H1 (cell line): ENCODE data around the gene SYCE3. TPM values are rescaled to one million over a fixed set of nuclear protein-coding genes. Genes with fewer than 3 reads are reported as not detected.

Source experiments
- CTCF ChIA-PET: fragments of 300-600 bp; sonication (Branson Sonifier 250); formaldehyde crosslinking; loops from one replicate; lab custom pipeline; 2021; ENCODE audit not compliant: partially characterized antibody; lab: Charles Lee
- POLR2A ChIA-PET: fragments of 300-600 bp; sonication (Branson Sonifier 250); formaldehyde crosslinking; loops from one replicate; lab custom pipeline; 2021; ENCODE audit warnings: inconsistent platforms; ENCODE audit not compliant: partially characterized antibody; lab: Charles Lee
- DNase-seq, 2 experiments: peaks; one replicate each; pipeline versions ENCODE4 v3.0.0 to v3.0.0-alpha.2; 2010 to 2022; ENCODE audit warnings: low spot score in 2 of 2, low read depth in 1 of 2, mixed read lengths in 1 of 2
- FAIRE-seq: peaks from 2 replicates; lab custom pipeline; 2011; peaks lifted over from hg19 to GRCh38; lab: Jason Lieb, UNC
- H2AFZ ChIP-seq: 2 replicates; pipeline ENCODE4 v1.8.1; 2012; ENCODE audit warnings: low read length, inconsistent platforms
- H2AK5ac ChIP-seq: 2 replicates; pipeline ENCODE4 v1.6.1; 2013; ENCODE audit warnings: low read depth, low read length
- H2BK120ac ChIP-seq: replicated peaks from 2 replicates; pipeline ENCODE3; 2013; ENCODE audit warnings: low read depth, low read length, inconsistent platforms
- H2BK12ac ChIP-seq: 2 replicates; pipeline ENCODE4 v1.6.1; 2013; ENCODE audit warnings: low read depth, low read length
- H2BK15ac ChIP-seq: 2 replicates; pipeline ENCODE4 v1.6.1; 2013; ENCODE audit warnings: low read length
- H2BK20ac ChIP-seq: 2 replicates; pipeline ENCODE4 v1.6.1; 2013; ENCODE audit warnings: low read length
- H2BK5ac ChIP-seq: 2 replicates; pipeline ENCODE4 v1.6.1; 2013; ENCODE audit warnings: low read depth, low read length
- H3K14ac ChIP-seq: 2 replicates; pipeline ENCODE4 v1.6.1; 2013; ENCODE audit warnings: inconsistent platforms; ENCODE audit not compliant: insufficient read length
- H3K18ac ChIP-seq: 2 replicates; pipeline ENCODE4 v1.6.1; 2013; ENCODE audit warnings: low read length; ENCODE audit errors: extremely low read depth
- H3K23ac ChIP-seq: 2 replicates; pipeline ENCODE4 v1.6.1; 2013; ENCODE audit warnings: inconsistent platforms; ENCODE audit not compliant: insufficient read length
- H3K23me2 ChIP-seq: 2 replicates; pipeline ENCODE4 v1.6.1; 2013; ENCODE audit warnings: low read depth, low read length
- H3K27ac ChIP-seq: 2 replicates; pipeline ENCODE4 v1.6.1; 2011; ENCODE audit warnings: low read depth, low read length, inconsistent platforms
- H3K27me3 ChIP-seq, 4 experiments: replicated peaks in 1 of 4; 1 replicate in 1 of 4; 2 replicates in 3 of 4; pipeline versions ENCODE4 v1.6.1 to v1.8.1; 2011 to 2013; ENCODE audit warnings: low read length in 3 of 4, mild to moderate bottlenecking in 3 of 4, inconsistent platforms in 2 of 4, mixed read lengths in 2 of 4, moderate library complexity in 1 of 4; ENCODE audit not compliant: control insufficient read depth in 3 of 4, insufficient read depth in 3 of 4; ENCODE audit errors: extremely low read depth in 1 of 4
- H3K36me3 ChIP-seq, 4 experiments: 2 replicates each; pipeline versions ENCODE4 v1.6.1 to v1.8.1; 2011 to 2013; ENCODE audit warnings: mild to moderate bottlenecking in 4 of 4, low read length in 3 of 4, moderate library complexity in 2 of 4, control low read depth in 1 of 4, inconsistent platforms in 1 of 4; ENCODE audit not compliant: insufficient read depth in 4 of 4, control insufficient read depth in 2 of 4
- H3K4ac ChIP-seq: replicated peaks from 2 replicates; pipeline ENCODE3; 2013; ENCODE audit warnings: low read length, low read depth, mixed read lengths, inconsistent platforms; ENCODE audit not compliant: insufficient read length
- H3K4me1 ChIP-seq, 4 experiments: replicated peaks in 1 of 4; 1 replicate in 1 of 4; 2 replicates in 3 of 4; pipeline versions ENCODE4 v1.6.1 to v1.8.1; 2011 to 2013; ENCODE audit warnings: low read length in 3 of 4, inconsistent platforms in 2 of 4, mixed read lengths in 1 of 4; ENCODE audit not compliant: insufficient read depth in 4 of 4, control insufficient read depth in 3 of 4
- H3K4me2 ChIP-seq, 2 experiments: 2 replicates each; pipeline versions ENCODE4 v1.6.1 to v1.8.1; 2011 to 2013; ENCODE audit warnings: low read depth in 2 of 2, low read length in 2 of 2, control low read depth in 1 of 2, inconsistent platforms in 1 of 2, mild to moderate bottlenecking in 1 of 2; ENCODE audit not compliant: insufficient read depth in 1 of 2
- H3K4me3 ChIP-seq, 4 experiments: fragments of 200-600, 300-600 bp in 1 of 4; sonication (generic), shearing (Covaris generic), sonication (Bioruptor Twin) in 1 of 4; 2 replicates each; pipeline versions ENCODE4 v1.5.1 to v1.8.1; 2011 to 2016; ENCODE audit warnings: low read length in 4 of 4, low read depth in 3 of 4, control low read depth in 2 of 4, inconsistent platforms in 2 of 4, mild to moderate bottlenecking in 2 of 4, mixed read lengths in 1 of 4, moderate library complexity in 1 of 4; ENCODE audit not compliant: insufficient read depth in 2 of 4; ENCODE audit errors: extremely low read depth in 1 of 4
- H3K56ac ChIP-seq: replicated peaks from 2 replicates; pipeline ENCODE3; 2013; ENCODE audit warnings: low read depth, mild to moderate bottlenecking, mixed read lengths, low read length, inconsistent platforms; ENCODE audit not compliant: insufficient read length
- H3K79me1 ChIP-seq: 2 replicates; pipeline ENCODE4 v1.6.1; 2013; ENCODE audit warnings: low read depth, low read length, control low read depth
- H3K79me2 ChIP-seq, 2 experiments: 2 replicates each; pipeline versions ENCODE4 v1.6.1 to v1.8.1; 2012 to 2013; ENCODE audit warnings: low read length in 2 of 2, mild to moderate bottlenecking in 2 of 2, inconsistent platforms in 1 of 2; ENCODE audit not compliant: insufficient read depth in 2 of 2, control insufficient read depth in 1 of 2
- H3K9ac ChIP-seq, 4 experiments: replicated peaks in 1 of 4; 1 replicate in 1 of 4; 2 replicates in 3 of 4; pipeline versions ENCODE4 v1.6.1 to v1.8.1; 2011 to 2013; ENCODE audit warnings: low read depth in 3 of 4, low read length in 3 of 4, control low read depth in 2 of 4, mild to moderate bottlenecking in 2 of 4, moderate library complexity in 2 of 4, inconsistent platforms in 1 of 4; ENCODE audit errors: extremely low read depth in 1 of 4
- H3K9me3 ChIP-seq, 2 experiments: 2 replicates each; pipeline versions ENCODE4 v1.6.1 to v1.8.1; 2012 to 2013; ENCODE audit warnings: mild to moderate bottlenecking in 2 of 2, moderate library complexity in 2 of 2, control low read depth in 1 of 2, inconsistent platforms in 1 of 2, low read depth in 1 of 2, low read length in 1 of 2, mixed read lengths in 1 of 2; ENCODE audit not compliant: insufficient read depth in 2 of 2
- H4K20me1 ChIP-seq, 2 experiments: replicated peaks in 1 of 2; 2 replicates each; pipeline versions ENCODE3 to v1.8.1; 2011 to 2013; ENCODE audit warnings: inconsistent platforms in 2 of 2, low read length in 2 of 2, mild to moderate bottlenecking in 1 of 2; ENCODE audit not compliant: insufficient read depth in 2 of 2, control insufficient read depth in 1 of 2
- H4K5ac ChIP-seq: 2 replicates; pipeline ENCODE4 v1.6.1; 2013; ENCODE audit warnings: low read length, low read depth, mixed read lengths, inconsistent platforms; ENCODE audit not compliant: insufficient read length
- H4K8ac ChIP-seq: 2 replicates; pipeline ENCODE4 v1.8.0; 2013; ENCODE audit warnings: mild to moderate bottlenecking, moderate library complexity, low read length, inconsistent platforms; ENCODE audit not compliant: insufficient read depth; ENCODE audit errors: extremely low read depth
- H4K91ac ChIP-seq: replicated peaks from 2 replicates; pipeline ENCODE3; 2013; ENCODE audit warnings: low read length, mixed read lengths, inconsistent platforms; ENCODE audit not compliant: insufficient read length
- ASH2L ChIP-seq: fragments of 200-600, 300-600 bp; sonication (generic); IDR thresholded peaks from one replicate; pipeline ENCODE4 v1.7.1; 2017; ENCODE audit warnings: low read length
- ATF3 ChIP-seq: IDR thresholded peaks from 2 replicates; pipeline ENCODE4 v1.6.1; 2011; ENCODE audit warnings: low read depth, mild to moderate bottlenecking, low read length; ENCODE audit not compliant: insufficient read depth
- CBX5 ChIP-seq: fragments of 300-800, 300-1000 bp; sonication (generic); IDR thresholded peaks from 2 replicates; pipeline ENCODE4 v1.7.1; 2016; ENCODE audit warnings: antibody characterized with exemption, low read length, low read depth
- CTBP2 ChIP-seq: IDR thresholded peaks from 2 replicates; pipeline ENCODE4 v1.7.0; 2011; ENCODE audit warnings: borderline replicate concordance, mild to moderate bottlenecking, moderate library complexity, mixed read lengths, low read length; ENCODE audit not compliant: insufficient read depth, insufficient read length
- MAX ChIP-seq: IDR thresholded peaks from 2 replicates; pipeline ENCODE4 v1.6.1; 2012; ENCODE audit warnings: inconsistent platforms
- NRF1 ChIP-seq: IDR thresholded peaks from 2 replicates; pipeline ENCODE4 v1.6.1; 2011; ENCODE audit warnings: mild to moderate bottlenecking, low read depth, low read length, improper control_type of control experiment
- POLR2AphosphoS5 ChIP-seq: IDR thresholded peaks from 2 replicates; pipeline ENCODE4 v1.6.1; 2011; ENCODE audit warnings: low read depth, low read length
- RFX5 ChIP-seq: IDR thresholded peaks from 2 replicates; pipeline ENCODE4 v1.6.1; 2011; ENCODE audit warnings: low read depth, low read length, improper control_type of control experiment, borderline replicate concordance
- TAF1 ChIP-seq: IDR thresholded peaks from 2 replicates; pipeline ENCODE4 v1.6.1; 2011; ENCODE audit warnings: mild to moderate bottlenecking, low read depth, low read length
- USF2 ChIP-seq: IDR thresholded peaks from 2 replicates; pipeline ENCODE4 v1.6.1; 2011; ENCODE audit warnings: low read length, improper control_type of control experiment
- WGBS, 2 experiments: shearing (Covaris generic) in 1 of 2; methylation state at CpG; one replicate each; pipeline versions ENCODE4 v1.1.6 to v1.1.7; 2013 to 2015; ENCODE audit warnings: low lambda C conversion rate in 2 of 2, mixed read lengths in 2 of 2, inconsistent platforms in 1 of 2, low coverage in 1 of 2, missing lambda C conversion rate in 1 of 2; ENCODE audit not compliant: insufficient replicate concordance in 2 of 2, insufficient coverage in 1 of 2, insufficient read length in 1 of 2; ENCODE audit errors: extremely low coverage in 1 of 2, missing lambda C conversion rate in 1 of 2; 5-methylcytosine and 5-hydroxymethylcytosine counted together
- polyA plus RNA-seq, 7 experiments: library from polyadenylated mRNA; depleted of rRNA in 3 of 7; stranded (reverse) in 5 of 7; unstranded in 2 of 7; fragments of >200 nt in 5 of 7; fragments of 200-250 nt in 2 of 7; gene quantifications; 1 replicate in 5 of 7; 2 replicates in 1 of 7; 4 replicates in 1 of 7; pipeline versions ENCODE4 v1.2.1 to v1.2.3, GENCODE V29; 2011 to 2013; ENCODE audit warnings: missing spikeins in 2 of 7, mixed read lengths in 2 of 7
- total RNA-seq: library from RNA; stranded (reverse); fragmentation: NEBNext Ultra II Directional; extraction: Animal tissue kit (Norgen Biotek cat#: 25700); gene quantifications from 2 replicates; pipeline ENCODE4 v1.2.1, GENCODE V29; 2021

SYCE3 gene
- total and polyA plus RNA-seq, 2 of the 8 experiments (the other 6 are each of a cell fraction or from before 2014, with no cell fraction given), result 1.9 TPM; not detected in 1

DNA sequence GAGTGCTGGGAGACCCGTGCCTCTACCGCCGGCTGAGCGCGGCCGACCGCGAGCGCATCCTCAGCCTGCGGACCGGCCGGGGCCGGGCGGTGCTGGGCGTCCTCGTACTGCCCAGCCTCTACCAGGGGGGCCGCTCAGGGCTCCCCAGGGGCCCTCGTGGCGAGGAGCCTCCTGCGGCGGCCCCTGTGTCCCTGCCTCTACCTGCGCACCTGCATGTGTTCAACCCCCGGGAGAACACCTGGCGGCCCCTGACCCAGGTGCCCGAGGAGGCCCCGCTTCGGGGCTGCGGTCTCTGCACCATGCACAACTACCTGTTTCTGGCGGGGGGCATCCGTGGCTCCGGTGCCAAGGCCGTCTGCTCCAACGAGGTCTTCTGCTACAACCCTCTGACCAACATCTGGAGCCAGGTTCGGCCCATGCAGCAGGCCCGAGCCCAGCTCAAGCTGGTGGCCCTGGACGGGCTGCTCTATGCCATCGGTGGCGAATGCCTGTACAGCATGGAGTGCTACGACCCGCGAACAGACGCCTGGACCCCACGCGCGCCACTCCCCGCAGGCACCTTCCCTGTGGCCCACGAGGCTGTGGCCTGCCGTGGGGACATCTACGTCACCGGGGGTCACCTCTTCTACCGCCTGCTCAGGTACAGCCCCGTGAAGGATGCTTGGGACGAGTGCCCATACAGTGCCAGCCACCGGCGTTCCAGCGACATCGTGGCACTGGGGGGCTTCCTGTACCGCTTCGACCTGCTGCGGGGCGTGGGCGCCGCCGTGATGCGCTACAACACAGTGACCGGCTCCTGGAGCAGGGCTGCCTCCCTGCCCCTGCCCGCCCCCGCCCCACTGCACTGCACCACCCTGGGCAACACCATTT lies 13.6 kb downstream of the SYCE3 start:
- Histone ChIP-seq H2BK120ac (no peak overlapping the region), H3K27me3 (peaks cover 0 to 13% (median 7%) of the 10 kb centered on the region in 4 experiments; a peak in 5 of 7 replicates), H3K23ac (no peak overlapping the region), H3K4me2 (no peak overlapping the region), H3K4ac (no peak overlapping the region), H3K23me2 (no peaks in the 10 kb centered on the region), H2AFZ (no peak overlapping the region; the same call in 1 of the 2 replicates), H3K14ac (no peak overlapping the region), H3K36me3 (no peaks in the 10 kb centered on the region), H4K5ac (no peak overlapping the region), H3K79me1 (no peaks in the 10 kb centered on the region), H2BK20ac (no peak overlapping the region), H3K4me1 (peaks cover 0 to 5% (median 0%) of the 10 kb centered on the region in 4 experiments; a peak in 1 of 7 replicates), H2BK12ac (0 out of 2 replicates have a peak overlapping the region, but pooled peaks have one; percentile 2), H2BK5ac (no peak overlapping the region), H2AK5ac (no peak overlapping the region), H3K56ac (no peak overlapping the region), H4K20me1 (no peaks in the 10 kb centered on the region), H3K27ac (no peak overlapping the region), H4K8ac (no peak overlapping the region; the same call in 1 of the 2 replicates), H4K91ac (no peak overlapping the region), H3K79me2 (no peaks in the 10 kb centered on the region), H3K9me3 (no peaks in the 10 kb centered on the region), H3K9ac (no peak overlapping the region), H3K4me3 (no peak overlapping the region), H2BK15ac (no peak overlapping the region), H3K18ac (no peak overlapping the region)
- ChIA-PET POLR2A (no interaction called here), CTCF (interaction anchor here (0.8 to 2.2 kb wide), 7 partner anchors 14 to 226 kb away, joined by 3 to 9 read pairs (median 3); no protein-coding TSS in a partner anchor)
- DNase-seq, result peak in 1 of 2 experiments; percentile 56
- 91% methylated on average over 51 of the region's 68 CpGs; no CpG with 5 or more reads in 1 of the 2 experiments for WGBS, 2 experiments
- no peak for FAIRE-seq
- no peak for TF ChIP-seq CTBP2
- no peak for TF ChIP-seq ATF3
- no peak for TF ChIP-seq POLR2AphosphoS5
- no peak for TF ChIP-seq ASH2L
- TF ChIP-seq TAF1, result no peak
- TF ChIP-seq CBX5, result no peak
- TF ChIP-seq MAX, result no peak
- no peak for TF ChIP-seq NRF1
- TF ChIP-seq USF2, result no peak
- TF ChIP-seq RFX5, result no peak
